Adrenal gland (tissue), 5 donors: ENCODE data around the gene TRAPPC3.

Experiments used
- POLR2A ChIP-seq, 2 donors: fragments of 450-650 bp; IDR thresholded peaks; one replicate each; pipeline ENCODE4 v1.6.1; 2017; ENCODE audit warnings: antibody characterized with exemption in 2 of 2, mild to moderate bottlenecking in 2 of 2, moderate library complexity in 1 of 2
- TF ChIP-seq, protein P1 (sequence below), 6 experiments: fragments of 450-650 bp in 4 of 6; fragments of 200-600 bp in 2 of 6; sonication (generic) in 1 of 6; IDR thresholded peaks; 1 replicate in 5 of 6; 2 replicates in 1 of 6; pipeline versions ENCODE4 v1.5.1 to v1.8.0; 2016 to 2021; ENCODE audit warnings: antibody characterized with exemption in 6 of 6, mild to moderate bottlenecking in 2 of 6, moderate library complexity in 1 of 6
- donor health status: DM: no; HTN: no; CAD: no.

DNA sequence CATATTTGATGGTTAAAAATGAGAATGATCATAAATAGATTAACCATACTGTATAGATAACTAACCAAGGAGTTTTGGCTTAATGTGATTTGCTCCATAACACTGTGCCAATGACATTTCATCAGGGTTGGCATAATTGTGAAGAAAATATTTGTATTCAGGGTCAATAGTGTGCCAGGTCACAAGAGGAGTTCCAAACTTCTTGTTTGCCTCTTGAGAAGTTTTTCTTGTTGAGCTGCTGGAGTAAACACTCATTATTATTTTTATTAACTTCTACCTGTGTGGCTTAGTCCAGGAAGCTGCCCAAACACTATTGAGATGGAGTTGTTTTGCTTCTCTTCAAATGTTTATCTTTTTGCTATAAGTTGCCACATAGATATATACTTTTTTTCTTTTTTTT is 14.1 kb upstream of the TRAPPC3 start:
- TF ChIP-seq, protein P1, sequence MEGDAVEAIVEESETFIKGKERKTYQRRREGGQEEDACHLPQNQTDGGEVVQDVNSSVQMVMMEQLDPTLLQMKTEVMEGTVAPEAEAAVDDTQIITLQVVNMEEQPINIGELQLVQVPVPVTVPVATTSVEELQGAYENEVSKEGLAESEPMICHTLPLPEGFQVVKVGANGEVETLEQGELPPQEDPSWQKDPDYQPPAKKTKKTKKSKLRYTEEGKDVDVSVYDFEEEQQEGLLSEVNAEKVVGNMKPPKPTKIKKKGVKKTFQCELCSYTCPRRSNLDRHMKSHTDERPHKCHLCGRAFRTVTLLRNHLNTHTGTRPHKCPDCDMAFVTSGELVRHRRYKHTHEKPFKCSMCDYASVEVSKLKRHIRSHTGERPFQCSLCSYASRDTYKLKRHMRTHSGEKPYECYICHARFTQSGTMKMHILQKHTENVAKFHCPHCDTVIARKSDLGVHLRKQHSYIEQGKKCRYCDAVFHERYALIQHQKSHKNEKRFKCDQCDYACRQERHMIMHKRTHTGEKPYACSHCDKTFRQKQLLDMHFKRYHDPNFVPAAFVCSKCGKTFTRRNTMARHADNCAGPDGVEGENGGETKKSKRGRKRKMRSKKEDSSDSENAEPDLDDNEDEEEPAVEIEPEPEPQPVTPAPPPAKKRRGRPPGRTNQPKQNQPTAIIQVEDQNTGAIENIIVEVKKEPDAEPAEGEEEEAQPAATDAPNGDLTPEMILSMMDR (IDR thresholded peaks at IDR 0.05): no peak
- no peak for TF ChIP-seq POLR2A (IDR thresholded peaks at IDR 0.05)
